Kidney (tissue), 14 donors: Measurements from ENCODE around the gene SGSH. TPM values are rescaled to one million over a fixed set of nuclear protein-coding genes. Genes with fewer than 3 reads are reported as not detected.

Source experiments
- DNase-seq, 5 donors: peaks; one replicate each; pipeline ENCODE4 v3.0.0-alpha.2; 2013 to 2020
- FAIRE-seq: peaks from 2 replicates; lab custom pipeline; 2012; peaks lifted over from hg19 to GRCh38; lab: Jason Lieb, UNC
- H3K27ac ChIP-seq, 2 donors: one replicate each; pipeline ENCODE4 v1.7.0; 2013; ENCODE audit warnings: low read depth in 2 of 2, low read length in 2 of 2, inconsistent platforms in 1 of 2
- H3K27me3 ChIP-seq: one replicate; pipeline ENCODE4 v1.7.1; 2013; ENCODE audit warnings: low read length, inconsistent platforms; ENCODE audit not compliant: control insufficient read depth, insufficient read depth
- H3K36me3 ChIP-seq, 3 donors: one replicate each; pipeline versions ENCODE4 v1.7.0 to v1.7.1; 2013; ENCODE audit warnings: low read length in 3 of 3, control low read depth in 1 of 3, inconsistent platforms in 1 of 3; ENCODE audit not compliant: insufficient read depth in 3 of 3, control insufficient read depth in 2 of 3
- H3K4me1 ChIP-seq, 3 donors: one replicate each; pipeline versions ENCODE4 v1.7.0 to v1.7.1; 2013; ENCODE audit warnings: low read length in 3 of 3, inconsistent platforms in 1 of 3, low read depth in 1 of 3; ENCODE audit not compliant: control insufficient read depth in 2 of 3, insufficient read depth in 2 of 3
- H3K4me3 ChIP-seq, 3 donors: one replicate each; pipeline versions ENCODE4 v1.7.0 to v1.8.1; 2013; ENCODE audit warnings: low read length in 3 of 3, control low read depth in 1 of 3, inconsistent platforms in 1 of 3
- H3K9ac ChIP-seq, 3 donors: one replicate each; pipeline versions ENCODE4 v1.7.0 to v1.7.1; 2013; ENCODE audit warnings: low read length in 3 of 3, control low read depth in 1 of 3, inconsistent platforms in 1 of 3
- H3K9me3 ChIP-seq, 3 donors: one replicate each; pipeline versions ENCODE4 v1.7.0 to v1.7.1; 2013; ENCODE audit warnings: low read length in 3 of 3, control low read depth in 1 of 3, inconsistent platforms in 1 of 3; ENCODE audit not compliant: control insufficient read depth in 2 of 3, insufficient read depth in 1 of 3
- intact Hi-C: fragments of 100-400 bp; cut with DNase I; formaldehyde crosslinking; loops from one replicate; pipeline ENCODE4 v1.11.1; 2022
- polyA plus RNA-seq: library from polyadenylated mRNA; stranded (reverse); fragments of 350-450 nt; fragmentation: Illumina TruSeq; extraction: RNeasy Lipid Tissue Mini Kit (QIAGEN cat#74804); gene quantifications from one replicate; pipeline ENCODE4 v1.2.3, GENCODE V29; 2014; ENCODE audit warnings: low read depth, low replicate concordance; ENCODE audit not compliant: insufficient read depth
- total RNA-seq: library from RNA; stranded (reverse); fragmentation: NEBNext Ultra II Directional; extraction: Animal tissue kit (Norgen Biotek cat#: 25700); gene quantifications from one replicate; pipeline ENCODE4 v1.2.1, GENCODE V29; 2021
- TF ChIP-seq, protein P1 (sequence below): IDR thresholded peaks from 3 replicates; pipeline ENCODE4 v1.5.1; 2012; ENCODE audit warnings: mild to moderate bottlenecking, moderate library complexity, borderline replicate concordance; ENCODE audit not compliant: insufficient read depth; ENCODE audit errors: extremely low read depth
- donor health status: control.
- donor health status: control.
- donor health status: control.
- donor health status: control.
- donor health status: control.
- donor health status: DM: yes; HTN: yes; CAD: no.
- donor health status: Normal renal cell carcinoma (clear cell type).

Gene SGSH
- total and polyA plus RNA-seq, 2 donors from 2014 or later: 25.9 to 63.2 TPM

DNA sequence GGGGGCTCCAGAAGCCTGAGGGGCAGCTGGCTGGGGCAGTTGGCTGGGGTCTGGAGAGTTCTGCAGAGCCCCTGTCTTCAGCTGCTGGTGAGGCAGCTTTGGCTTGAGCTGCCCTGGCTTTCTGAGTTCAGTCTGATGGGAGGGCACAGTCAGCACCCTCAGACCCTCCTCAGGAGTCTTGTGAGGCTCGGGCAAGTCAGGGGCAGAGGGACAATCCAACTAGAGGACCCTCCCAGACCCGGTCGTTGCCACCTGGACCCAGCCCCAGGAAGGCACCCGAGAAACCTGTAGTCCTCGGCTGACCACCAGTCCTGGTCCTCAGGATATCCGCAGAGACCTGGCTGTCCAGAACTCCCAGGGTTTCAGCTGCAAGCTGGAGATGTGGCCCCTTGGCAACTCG lies 48.5 kb downstream of the SGSH start:
- no peaks in the 10 kb centered on the region for H3K9me3 ChIP-seq
- no peaks in the 10 kb centered on the region for H3K27me3 ChIP-seq
- FAIRE-seq (no peak), DNase-seq (peak in 1 of 5 donors; percentile 32)
- no peak overlapping the region for H3K9ac ChIP-seq
- TF ChIP-seq, protein P1, sequence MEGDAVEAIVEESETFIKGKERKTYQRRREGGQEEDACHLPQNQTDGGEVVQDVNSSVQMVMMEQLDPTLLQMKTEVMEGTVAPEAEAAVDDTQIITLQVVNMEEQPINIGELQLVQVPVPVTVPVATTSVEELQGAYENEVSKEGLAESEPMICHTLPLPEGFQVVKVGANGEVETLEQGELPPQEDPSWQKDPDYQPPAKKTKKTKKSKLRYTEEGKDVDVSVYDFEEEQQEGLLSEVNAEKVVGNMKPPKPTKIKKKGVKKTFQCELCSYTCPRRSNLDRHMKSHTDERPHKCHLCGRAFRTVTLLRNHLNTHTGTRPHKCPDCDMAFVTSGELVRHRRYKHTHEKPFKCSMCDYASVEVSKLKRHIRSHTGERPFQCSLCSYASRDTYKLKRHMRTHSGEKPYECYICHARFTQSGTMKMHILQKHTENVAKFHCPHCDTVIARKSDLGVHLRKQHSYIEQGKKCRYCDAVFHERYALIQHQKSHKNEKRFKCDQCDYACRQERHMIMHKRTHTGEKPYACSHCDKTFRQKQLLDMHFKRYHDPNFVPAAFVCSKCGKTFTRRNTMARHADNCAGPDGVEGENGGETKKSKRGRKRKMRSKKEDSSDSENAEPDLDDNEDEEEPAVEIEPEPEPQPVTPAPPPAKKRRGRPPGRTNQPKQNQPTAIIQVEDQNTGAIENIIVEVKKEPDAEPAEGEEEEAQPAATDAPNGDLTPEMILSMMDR: no peak
- H3K36me3 ChIP-seq: no peaks in the 10 kb centered on the region
- no peaks in the 10 kb centered on the region for H3K4me1 ChIP-seq
- intact Hi-C loops: no loop called here
- H3K4me3 ChIP-seq: no peak overlapping the region
- no peak overlapping the region for H3K27ac ChIP-seq

DNA sequence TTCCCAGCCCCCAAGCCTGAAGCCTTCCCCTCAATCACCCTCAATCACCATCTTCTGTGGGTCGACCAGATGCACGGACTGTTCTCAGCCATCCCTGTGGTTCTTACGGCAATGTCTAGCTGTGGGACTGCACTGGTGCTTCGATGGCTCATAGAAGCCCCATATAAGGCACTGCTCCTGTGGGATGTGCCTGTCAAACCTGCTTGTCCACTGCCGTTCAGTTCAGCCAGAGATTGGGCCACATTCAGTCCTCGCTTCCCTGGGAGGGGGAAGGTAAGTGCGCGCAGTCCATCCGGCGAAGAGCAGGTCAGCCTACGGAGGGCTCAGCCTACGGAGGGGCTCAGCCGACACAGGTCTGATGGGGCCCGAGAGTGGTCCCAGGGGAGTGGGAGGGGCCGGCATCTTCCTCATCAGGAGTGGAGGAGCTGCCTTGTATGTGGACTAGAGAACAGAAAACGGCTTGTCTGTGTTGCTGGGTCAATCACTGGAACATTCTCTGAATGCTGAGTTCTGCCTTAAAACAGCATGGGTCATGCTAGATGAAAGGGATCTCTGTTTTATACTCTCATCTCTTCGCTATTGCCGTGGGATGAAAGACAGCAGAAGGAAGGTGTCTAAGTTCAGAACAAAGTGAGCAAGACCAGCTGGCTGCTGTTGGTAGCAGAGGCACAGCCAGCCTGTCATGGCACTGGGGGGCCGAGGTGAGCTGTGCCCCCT lies 50.2 kb downstream of the SGSH start, which contains the start of gene CARD14:
Gene CARD14, plus strand, starts transcription at position 247 of the 717 bp plus-strand sequence. CDS start 11,409 bp downstream, outside the sequence.
- Histone ChIP-seq H3K36me3 (no peaks in the 10 kb centered on the region), H3K4me3 (no peak within 1 kb of the TSS), H3K9me3 (no peaks in the 10 kb centered on the region), H3K4me1 (no peaks in the 10 kb centered on the region), H3K9ac (no peak within 1 kb of the TSS), H3K27me3 (no peaks in the 10 kb centered on the region), H3K27ac (no peak within 1 kb of the TSS)
- no peak for FAIRE-seq
- DNase-seq: peak in 2 of 5 donors; percentile 29 to 74
- TF ChIP-seq, protein P1: no peak
- intact Hi-C loops: no loop called here

DNA sequence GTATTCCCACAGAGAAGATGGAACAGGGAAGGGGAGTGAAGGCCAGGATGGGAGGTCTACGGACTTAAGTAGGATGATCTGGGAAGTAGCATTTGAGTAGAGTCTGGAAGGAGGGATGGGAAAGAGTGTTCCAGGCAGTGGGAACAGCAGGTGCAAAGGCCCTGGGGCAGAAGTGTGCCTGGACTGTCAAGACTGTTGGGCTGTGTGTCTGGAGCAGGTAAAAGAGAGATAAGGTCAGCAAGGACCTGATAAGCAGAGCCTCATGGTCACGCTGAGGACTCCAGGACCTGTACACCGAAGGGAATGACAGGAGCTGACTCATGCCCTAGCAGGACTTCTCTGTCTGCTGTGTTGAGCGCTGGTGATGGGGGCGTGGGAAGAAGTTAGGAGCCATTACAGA lies 51.0 kb downstream of the SGSH start:
- Histone ChIP-seq H3K4me1 (no peaks in the 10 kb centered on the region), H3K27me3 (no peaks in the 10 kb centered on the region), H3K36me3 (no peaks in the 10 kb centered on the region), H3K9me3 (no peaks in the 10 kb centered on the region), H3K9ac (no peak overlapping the region), H3K27ac (no peak overlapping the region), H3K4me3 (no peak overlapping the region)
- intact Hi-C loops: no loop called here
- peak in 1 of 5 donors; percentile 29 for DNase-seq
- no peak for FAIRE-seq
- TF ChIP-seq, protein P1: no peak
